ENCODE results near the gene MRPL19.
"Not testable (repeated sequence)": the region's sequence is repeated elsewhere in the genome, so short reads cannot be mapped to it uniquely, and the experiment has no call there.

MRPL19 gene

DNA sequence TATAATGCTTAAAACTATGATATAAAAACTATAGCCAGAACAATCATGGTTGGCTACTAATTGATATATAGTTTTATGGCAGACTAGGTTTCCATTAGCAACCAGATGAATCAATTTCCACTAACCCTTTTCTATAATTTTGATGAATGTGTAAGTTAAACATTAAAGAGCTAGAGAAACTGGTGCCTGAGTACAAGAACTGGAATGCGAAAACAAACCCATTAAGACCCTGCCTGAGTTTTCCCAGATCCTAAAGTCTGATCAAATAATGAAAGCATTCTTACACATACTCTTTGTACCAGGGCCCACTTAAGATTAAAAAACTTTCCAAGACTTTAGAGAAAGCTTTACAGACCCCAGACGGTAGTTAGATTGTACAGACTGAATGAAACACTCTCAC lies 21.3 kb downstream of the MRPL19 start:
- DNase-seq (ENCODE audit: low read depth, low spot score) = no peak

- not testable (repeated sequence) for DNase-seq (ENCODE audit: low read depth, low spot score)
These were observed 28.8 kb downstream of the MRPL19 start for GRCh38 chr2:75675423-75675822.

DNA sequence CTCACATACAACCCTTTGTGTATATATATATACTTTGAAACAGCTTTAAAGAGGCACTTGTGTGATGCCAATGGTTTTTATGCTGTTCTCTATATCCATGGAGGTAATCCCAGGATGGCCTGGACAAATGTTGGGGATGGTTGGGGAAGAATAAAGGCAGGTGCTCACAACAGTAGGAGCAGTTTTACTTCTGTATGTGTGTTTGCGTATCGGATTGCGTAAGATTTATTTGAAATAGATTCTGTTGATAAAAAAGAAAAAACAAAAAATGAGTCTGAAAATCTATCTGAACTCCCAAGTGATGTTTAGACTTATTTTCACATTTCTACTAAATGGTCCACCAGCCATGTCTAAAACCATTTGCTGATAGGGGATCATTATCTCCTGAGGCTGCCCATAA lies 29.3 kb downstream of the MRPL19 start:
- DNase-seq (ENCODE audit: low read depth, low spot score) = no peak

GRCh38 chr2:75676464-75676863 lies 29.9 kb downstream of the MRPL19 start:
- DNase-seq (ENCODE audit: low read depth, low spot score) = no peak

- no peak for DNase-seq (ENCODE audit: low read depth, low spot score)
These were observed 33.0 kb downstream of the MRPL19 start for GRCh38 chr2:75679556-75679955.

DNA sequence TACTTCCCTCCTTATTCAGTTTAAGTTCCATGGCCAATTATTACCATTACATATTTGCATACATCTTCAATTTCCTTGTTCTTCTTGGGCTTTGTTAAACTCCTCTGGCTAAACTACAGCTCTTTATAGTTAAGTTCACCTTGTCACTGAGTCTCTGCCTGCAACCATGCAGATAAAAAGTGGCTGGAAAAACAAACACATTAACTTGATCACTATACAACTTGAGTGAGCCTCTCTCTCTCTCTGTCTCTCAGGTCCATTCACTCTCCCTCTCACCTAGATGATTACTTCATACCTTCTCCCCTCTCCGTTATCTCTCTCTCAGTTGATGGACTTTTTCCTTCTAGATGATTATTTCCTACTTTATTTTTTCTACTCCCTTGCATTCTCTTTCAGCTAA lies 33.8 kb downstream of the MRPL19 start:
- DNase-seq (ENCODE audit: low read depth, low spot score) = no peak

GRCh38 chr2:75683430-75683829 lies 36.8 kb downstream of the MRPL19 start:
- DNase-seq (ENCODE audit: low read depth, low spot score) = not testable (repeated sequence)

- DNase-seq (ENCODE audit: low read depth, low spot score) = no peak
These were observed 41.6 kb downstream of the MRPL19 start for GRCh38 chr2:75688196-75688595.

GRCh38 chr2:75698918-75699317 lies 52.3 kb downstream of the MRPL19 start:
- no peak for DNase-seq (ENCODE audit: low read depth, low spot score)

DNA sequence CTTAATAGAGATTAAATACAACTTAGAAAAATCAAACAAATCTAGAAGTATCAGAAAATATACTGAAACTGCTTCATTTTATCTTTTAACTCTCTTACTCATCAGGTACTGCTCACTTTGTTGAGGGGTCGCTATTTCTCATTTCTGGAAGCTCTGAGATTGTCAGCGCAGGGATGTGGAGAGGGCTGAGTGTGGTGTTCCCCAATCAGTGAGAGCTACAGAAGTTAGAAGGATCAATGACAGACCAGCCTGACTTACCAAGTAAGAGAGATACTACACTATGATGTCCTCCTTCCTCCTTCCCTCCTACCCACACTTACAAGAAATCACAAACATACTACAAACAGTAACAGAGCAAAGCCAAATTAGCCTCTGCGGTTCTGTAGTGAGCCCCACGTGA lies 56.0 kb downstream of the MRPL19 start:
- DNase-seq (ENCODE audit: low read depth, low spot score) = no peak

DNA sequence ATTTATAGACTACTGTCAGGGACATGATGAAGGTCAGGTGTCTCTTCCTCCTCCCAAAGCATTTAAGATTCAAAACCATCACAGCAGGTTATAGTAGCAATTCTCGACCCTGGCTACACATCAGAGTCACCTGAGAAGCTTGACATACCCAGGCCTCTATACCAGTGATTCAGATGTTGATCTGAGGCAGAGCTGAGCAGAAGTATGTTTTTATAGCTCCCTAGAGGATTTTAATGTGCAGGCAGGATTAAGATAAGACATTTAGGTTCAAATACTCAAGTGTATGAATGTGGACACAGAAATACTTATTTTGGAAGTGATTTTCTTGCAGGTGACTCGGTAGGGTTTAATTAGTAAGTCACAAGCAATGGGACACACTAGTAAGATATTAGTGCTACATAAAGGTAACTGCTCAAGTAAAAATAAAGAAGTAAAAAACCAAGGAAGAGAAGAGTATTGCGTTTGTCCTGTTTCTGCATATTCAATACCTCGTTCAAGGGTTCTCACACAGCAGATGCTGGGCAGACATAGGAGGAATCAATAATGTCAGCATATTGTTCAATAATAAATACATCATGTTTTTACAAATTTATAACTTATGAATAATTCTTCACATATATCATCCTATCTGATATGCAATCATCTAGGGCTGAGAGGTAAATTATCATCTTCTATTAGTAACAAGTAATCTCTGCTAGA lies 57.2 kb downstream of the MRPL19 start:
- DNase-seq (ENCODE audit: low read depth, low spot score) = no peak

GRCh38 chr2:75705921-75706320 lies 59.3 kb downstream of the MRPL19 start:
- DNase-seq (ENCODE audit: low read depth, low spot score) = no peak

DNA sequence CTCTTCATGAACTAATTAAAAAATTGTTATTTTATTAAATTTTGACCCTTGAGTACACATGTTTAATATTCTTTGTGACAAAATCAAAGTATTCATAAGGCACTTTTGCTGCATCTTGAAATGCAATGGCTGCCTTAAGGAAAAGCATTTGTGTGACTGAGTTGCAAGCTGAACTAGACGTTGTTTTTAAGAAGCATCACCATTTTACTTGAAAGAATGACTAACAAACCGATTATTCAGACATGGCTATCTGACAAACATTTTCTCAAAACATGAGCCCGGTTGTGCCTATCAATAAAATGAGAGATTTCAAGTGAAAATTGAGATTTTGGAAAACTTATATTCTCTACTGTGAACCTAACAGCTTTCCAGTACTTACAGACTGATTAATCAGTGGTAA lies 61.3 kb downstream of the MRPL19 start:
- DNase-seq (ENCODE audit: low read depth, low spot score) = no peak

DNA sequence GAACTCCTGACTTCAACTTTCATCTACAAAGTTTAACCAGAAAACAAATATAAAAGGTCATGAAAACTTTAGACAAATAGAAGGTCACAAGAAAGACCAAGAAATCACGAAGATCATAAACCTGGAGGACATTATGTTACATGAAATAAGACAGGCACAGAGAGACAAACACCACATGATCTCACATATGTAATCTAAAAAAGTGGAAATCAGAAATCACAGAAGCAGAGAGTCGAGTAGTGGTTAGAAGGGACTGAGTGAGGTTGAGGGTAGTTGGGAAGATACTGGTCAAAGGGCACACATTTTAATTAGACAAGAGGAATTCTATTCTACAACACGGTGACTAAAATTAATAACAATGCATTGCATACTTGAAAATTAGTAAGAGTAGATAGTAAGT lies 62.7 kb downstream of the MRPL19 start:
- DNase-seq (ENCODE audit: low read depth, low spot score) = no peak

- DNase-seq (ENCODE audit: low read depth, low spot score) = no peak
These were observed 63.6 kb downstream of the MRPL19 start for GRCh38 chr2:75710220-75710576.

- DNase-seq (ENCODE audit: low read depth, low spot score) = peak; percentile 74
These were observed 64.1 kb downstream of the MRPL19 start, which contains the start of gene GCFC2 for GRCh38 chr2:75710577-75711253. Gene GCFC2, minus strand, starts transcription at chr2:75710915. Its CDS starts 60 bp downstream, at chr2:75710855.

DNA sequence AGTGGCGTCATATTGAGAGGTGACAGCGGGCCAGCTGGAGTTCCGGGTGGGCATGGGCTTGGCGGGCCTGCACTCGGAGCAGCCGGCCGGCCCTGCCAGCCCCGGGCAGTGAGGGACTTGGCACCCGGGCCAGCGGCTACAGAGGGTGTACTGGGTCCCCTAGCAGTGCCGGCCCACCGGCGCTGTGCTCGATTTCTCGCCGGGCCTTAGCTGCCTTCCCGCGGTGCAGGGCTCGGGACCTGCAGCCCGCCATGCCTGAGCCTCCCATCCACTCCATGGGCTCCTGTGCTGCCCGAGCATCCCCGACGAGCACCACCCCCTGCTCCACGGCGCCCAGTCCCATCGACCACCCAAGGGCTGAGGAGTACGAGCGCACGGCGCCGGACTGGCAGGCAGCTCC lies 65.0 kb downstream of the MRPL19 start:
- DNase-seq (ENCODE audit: low read depth, low spot score) = not testable (repeated sequence)

- no peak for DNase-seq (ENCODE audit: low read depth, low spot score)
These were observed 69.8 kb downstream of the MRPL19 start for GRCh38 chr2:75716406-75716805.

- no peak for DNase-seq (ENCODE audit: low read depth, low spot score)
These were observed 73.0 kb downstream of the MRPL19 start for GRCh38 chr2:75719616-75720015.

DNA sequence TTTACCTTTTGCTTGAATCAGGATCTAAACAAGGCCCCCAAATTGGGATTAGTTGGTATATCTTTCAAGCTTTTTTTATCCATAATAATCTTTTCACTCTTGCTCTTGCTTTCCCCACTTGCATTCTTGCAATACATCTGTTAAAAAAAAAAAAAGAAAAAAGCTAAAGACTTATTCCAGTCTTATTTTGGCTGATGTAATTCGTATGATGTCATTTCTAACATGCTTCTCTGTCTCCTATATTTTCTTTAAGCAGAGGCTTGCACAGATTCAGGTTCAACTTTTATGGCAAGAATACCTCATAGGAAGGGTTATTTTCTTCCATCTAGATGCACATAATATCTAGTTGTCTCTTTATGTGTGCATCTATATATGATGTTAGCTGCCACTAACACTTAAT lies 73.9 kb downstream of the MRPL19 start:
- no peak for DNase-seq (ENCODE audit: low read depth, low spot score)

DNA sequence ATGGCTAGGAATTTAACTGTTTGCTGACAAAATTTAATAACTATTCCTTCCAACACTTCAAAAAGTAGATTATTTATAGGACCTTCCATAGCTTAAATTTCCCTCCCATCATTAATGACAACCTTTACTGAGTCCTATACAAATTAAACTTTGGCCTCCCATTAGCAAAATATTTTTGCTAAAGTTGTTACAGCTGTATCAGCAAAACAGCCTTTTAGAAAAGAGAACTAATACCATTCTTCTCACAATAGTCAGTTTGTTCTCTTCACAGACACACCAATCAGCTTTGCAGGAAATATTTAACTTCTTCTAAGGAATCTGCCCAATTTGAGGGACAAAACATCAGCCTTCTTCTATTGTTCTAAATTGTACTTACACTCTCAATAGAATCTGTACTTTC lies 76.1 kb downstream of the MRPL19 start:
- DNase-seq (ENCODE audit: low read depth, low spot score) = no peak

DNA sequence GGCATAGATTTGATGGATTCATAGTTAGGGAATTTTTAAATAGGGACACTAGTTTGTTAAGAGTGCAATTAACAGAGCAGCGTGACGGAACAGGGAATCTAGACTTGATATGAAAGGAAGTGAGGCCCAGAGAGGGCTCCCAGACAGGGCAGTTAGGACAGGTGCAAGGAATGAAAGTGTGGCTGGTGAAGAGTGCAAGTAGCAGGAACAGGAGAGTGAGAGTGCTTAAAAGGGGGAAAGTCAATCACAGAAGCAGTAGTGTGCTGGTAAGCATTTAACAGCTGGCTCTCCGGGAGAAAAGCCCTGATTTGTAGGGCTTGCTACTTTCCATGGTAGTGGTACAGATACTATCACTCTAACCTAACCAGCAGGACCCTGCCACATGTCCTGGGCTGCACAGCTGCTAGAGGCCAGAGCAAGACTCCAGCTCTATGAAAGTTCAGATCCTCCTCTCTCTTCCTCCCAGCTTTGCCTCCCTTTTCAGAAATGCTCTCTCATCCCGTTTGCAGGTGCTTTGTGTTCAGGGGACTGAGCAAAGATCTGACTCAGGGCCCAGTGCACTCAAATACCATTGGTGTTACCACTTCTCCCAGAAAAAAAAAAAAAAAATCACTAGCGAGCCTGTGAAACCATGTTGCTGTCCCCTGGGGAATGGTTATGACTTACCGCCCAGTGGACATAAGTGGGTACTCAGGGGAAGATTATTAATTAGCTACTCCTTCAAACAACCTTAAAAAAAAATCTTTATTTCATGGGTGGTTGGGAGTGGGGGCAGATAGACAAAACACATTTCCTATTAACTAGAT lies 82.2 kb downstream of the MRPL19 start:
- DNase-seq (ENCODE audit: low read depth, low spot score) = no peak

- DNase-seq (ENCODE audit: low read depth, low spot score) = no peak
These were observed 83.3 kb downstream of the MRPL19 start for GRCh38 chr2:75729861-75730260.
